Mucosa of descending colon (tissue), 3 donors: ENCODE measurements around the gene DGCR2. TPM values are rescaled to one million over a fixed set of nuclear protein-coding genes. Genes with fewer than 3 reads are reported as not detected.

ENCODE experiments used
- ATAC-seq: fragments of 200-7000 bp; cut with Tn5 transposase; one replicate; pipeline ENCODE4 v1.9.1; 2020; ENCODE audit warnings: mild to moderate bottlenecking, moderate library complexity
- DNase-seq, 3 donors: peaks; one replicate each; pipeline ENCODE4 v3.0.0-alpha.2; 2020
- H3K36me3 ChIP-seq: fragments of 200-600 bp; one replicate; pipeline ENCODE4 v1.8.0; 2021; ENCODE audit warnings: low read depth, mild to moderate bottlenecking
- H3K4me1 ChIP-seq: fragments of 200-600 bp; one replicate; pipeline ENCODE4 v1.8.0; 2021; ENCODE audit warnings: low read depth, mild to moderate bottlenecking
- H3K4me3 ChIP-seq: fragments of 200-600 bp; one replicate; pipeline ENCODE4 v1.8.0; 2021; ENCODE audit warnings: mild to moderate bottlenecking
- H3K9me3 ChIP-seq: fragments of 200-600 bp; one replicate; pipeline ENCODE4 v1.8.0; 2021; ENCODE audit warnings: mild to moderate bottlenecking
- CTCF ChIP-seq: fragments of 200-600 bp; IDR thresholded peaks from one replicate; pipeline ENCODE4 v1.8.0; 2022; ENCODE audit warnings: antibody characterized with exemption, mild to moderate bottlenecking
- intact Hi-C, 2 donors: fragments of 100-400 bp; cut with DNase I in 1 of 2; cut with micrococcal nuclease in 1 of 2; formaldehyde crosslinking; loops; one replicate each; pipeline versions ENCODE4 v1.11.0 to v1.11.1; 2022; cut with DNase I, micrococcal nuclease
- total RNA-seq, 3 donors: library from RNA; stranded (reverse); fragmentation: NEBNext Ultra II Directional in 2 of 3; extraction: Animal tissue kit (Norgen Biotek cat#: 25700) in 2 of 3; gene quantifications; one replicate each; pipeline versions ENCODE4 v1.2.1 to v1.2.4, GENCODE V29; 2021 to 2023
- donor health status: DM: no; HTN: no; CAD: no; lungs with moderate emphysema.
- donor health status: DM: no; HTN: no; CAD: no.
- donor health status: DM: no; HTN: yes; CAD: no.

Gene DGCR2
- total RNA-seq, 3 donors from 2014 or later, result 68.4 to 100 (median 79.8) TPM

- peaks cover 5% of the 10 kb centered on the region for H3K4me1 ChIP-seq
- H3K36me3 ChIP-seq, result no peaks in the 10 kb centered on the region
- no peak for DNase-seq
- intact Hi-C loops, result no loop called here
- H3K9me3 ChIP-seq, result no peaks in the 10 kb centered on the region
- TF ChIP-seq CTCF, result no peak
- H3K4me3 ChIP-seq, result no peak overlapping the region
- ATAC-seq, result no peak
Observed at GRCh38 chr22:19103880-19104821, 18.1 kb downstream of the DGCR2 start.

GRCh38 chr22:19098157-19098556 is 24.1 kb downstream of the DGCR2 start:
- no peak for DNase-seq
- Histone ChIP-seq H3K9me3 (no peaks in the 10 kb centered on the region), H3K4me1 (no peaks in the 10 kb centered on the region), H3K36me3 (no peaks in the 10 kb centered on the region), H3K4me3 (no peak overlapping the region)
- TF ChIP-seq CTCF, result no peak
- intact Hi-C loops, result no loop called here
- no peak for ATAC-seq

DNA sequence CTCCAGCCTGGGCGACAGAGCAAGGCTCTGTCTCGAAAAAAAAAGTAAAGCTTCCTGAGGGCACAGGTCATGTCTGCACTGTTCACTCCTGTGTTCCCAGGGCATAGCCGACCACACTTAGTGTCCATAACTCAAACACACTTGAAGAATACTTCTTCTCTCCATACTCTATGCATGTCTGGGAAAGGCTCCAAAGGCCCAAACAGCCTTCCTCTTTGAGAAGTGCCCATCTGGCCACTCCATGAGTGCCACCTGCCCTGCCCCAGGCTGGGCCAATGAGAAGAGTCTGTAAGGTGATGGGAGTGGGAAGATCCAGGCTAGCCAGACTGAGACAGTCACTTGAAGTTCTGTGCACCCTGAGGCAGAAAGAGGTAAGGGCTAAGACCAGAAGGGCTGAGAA is 24.7 kb downstream of the DGCR2 start:
- ATAC-seq (no peak), DNase-seq (no peak)
- intact Hi-C loops, result no loop called here
- Histone ChIP-seq H3K4me3 (no peak overlapping the region), H3K36me3 (no peaks in the 10 kb centered on the region), H3K4me1 (no peaks in the 10 kb centered on the region), H3K9me3 (no peaks in the 10 kb centered on the region)
- TF ChIP-seq CTCF, result no peak

GRCh38 chr22:19096555-19096954 is 25.7 kb downstream of the DGCR2 start:
- H3K36me3 ChIP-seq, result no peaks in the 10 kb centered on the region
- no peak for ATAC-seq
- no peak overlapping the region for H3K4me3 ChIP-seq
- DNase-seq, result no peak
- no peaks in the 10 kb centered on the region for H3K9me3 ChIP-seq
- no peak for TF ChIP-seq CTCF
- intact Hi-C loops, result no loop called here
- H3K4me1 ChIP-seq, result no peaks in the 10 kb centered on the region

DNA sequence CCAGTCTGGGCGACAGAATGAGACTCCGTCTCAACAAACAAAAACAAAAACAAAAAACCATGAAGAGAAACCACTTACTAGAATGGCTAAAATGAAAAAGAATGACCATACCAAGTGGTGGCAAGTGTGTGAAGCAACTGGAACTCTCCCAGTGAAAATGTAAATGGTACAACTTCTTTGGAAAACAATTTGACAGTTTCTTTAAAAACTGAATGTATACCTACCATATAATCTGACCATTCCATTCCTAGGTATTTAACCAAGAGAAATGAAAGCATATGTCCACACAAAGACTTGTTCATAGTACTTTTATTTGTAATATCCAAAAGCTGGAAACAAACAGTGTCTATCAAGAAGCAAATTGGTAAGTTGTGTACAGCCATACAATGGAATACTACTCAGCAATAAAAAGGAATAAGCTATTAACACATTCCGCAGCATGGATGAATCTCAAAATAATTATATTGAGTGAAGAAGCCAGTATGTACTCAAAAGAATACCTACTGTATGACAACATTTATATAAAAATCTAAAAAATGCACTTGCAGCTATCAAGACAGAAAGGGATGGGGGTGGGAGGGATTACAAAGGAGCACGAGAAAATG is 27.7 kb downstream of the DGCR2 start:
- Histone ChIP-seq H3K4me1 (no peaks in the 10 kb centered on the region), H3K9me3 (no peaks in the 10 kb centered on the region), H3K4me3 (no peak overlapping the region), H3K36me3 (no peaks in the 10 kb centered on the region)
- no peak for ATAC-seq
- intact Hi-C loops, result no loop called here
- TF ChIP-seq CTCF, result no peak
- no peak for DNase-seq
